HepG2 (cell line): Measurements from ENCODE around the gene ATP13A4. TPM values are rescaled to one million over a fixed set of nuclear protein-coding genes. Genes with fewer than 3 reads are reported as not detected.

Experiments used
- BORCS8-MEF2B ChIP-seq: sonication (generic); formaldehyde crosslinking; IDR thresholded peaks from 2 replicates; pipeline ENCODE4 v1.8.0; 2022; ENCODE audit warnings: mild to moderate bottlenecking, missing genetic modification reagents
- GTF3A ChIP-seq: sonication (generic); formaldehyde crosslinking; conservative IDR thresholded peaks from 2 replicates; pipeline ENCODE4 v1.4.0; 2020; ENCODE audit warnings: mild to moderate bottlenecking, missing genetic modification reagents
- IKZF1 ChIP-seq: fragments of 450-650 bp; IDR thresholded peaks from 2 replicates; pipeline ENCODE4 v1.7.1; 2016
- JARID2 ChIP-seq: sonication (generic); formaldehyde crosslinking; IDR thresholded peaks from 2 replicates; pipeline ENCODE4 v1.8.1; 2023; ENCODE audit warnings: missing genetic modification reagents, inconsistent platforms; ENCODE audit not compliant: insufficient replicate concordance
- KLF16 ChIP-seq, 2 experiments: sonication (generic) in 1 of 2; formaldehyde crosslinking in 1 of 2; IDR thresholded peaks; 2 replicates each; pipeline versions ENCODE4 v1.6.1 to v1.8.0; 2016 to 2023; ENCODE audit warnings: missing genetic modification reagents in 2 of 2, missing compliant biosample characterization in 1 of 2
- LCORL ChIP-seq, 2 experiments: fragments of 450-650 bp in 1 of 2; sonication (generic) in 1 of 2; formaldehyde crosslinking in 1 of 2; IDR thresholded peaks; 2 replicates each; pipeline versions ENCODE4 v1.5.0 to v1.6.1; 2017 to 2020; ENCODE audit warnings: antibody characterized with exemption in 1 of 2, missing genetic modification reagents in 1 of 2
- NFE2 ChIP-seq: sonication (generic); formaldehyde crosslinking; IDR thresholded peaks from 2 replicates; pipeline ENCODE4 v1.4.0; 2020; ENCODE audit warnings: missing genetic modification reagents
- NR2F6 ChIP-seq, 2 experiments: IDR thresholded peaks; 2 replicates each; pipeline ENCODE4 v1.6.1; 2016; ENCODE audit warnings: antibody characterized with exemption in 1 of 2, mild to moderate bottlenecking in 1 of 2
- POLR2AphosphoS2 ChIP-seq: IDR thresholded peaks from 2 replicates; pipeline ENCODE4 v1.6.1; 2011; ENCODE audit warnings: low read depth, low read length, improper control_type of control experiment
- RAD51 ChIP-seq: fragments of 450-650 bp; IDR thresholded peaks from 2 replicates; pipeline ENCODE4 v1.6.1; 2016; ENCODE audit warnings: borderline replicate concordance
- RARG ChIP-seq: sonication (generic); formaldehyde crosslinking; IDR thresholded peaks from 2 replicates; pipeline ENCODE4 v1.4.0; 2020; ENCODE audit warnings: low read depth, mild to moderate bottlenecking, missing genetic modification reagents
- SIX1 ChIP-seq: sonication (generic); formaldehyde crosslinking; IDR thresholded peaks from 2 replicates; pipeline ENCODE4 v1.4.0; 2020; ENCODE audit warnings: missing genetic modification reagents, borderline replicate concordance
- SMYD3 ChIP-seq: sonication (generic); formaldehyde crosslinking; IDR thresholded peaks from 2 replicates; pipeline ENCODE4 v1.8.1; 2023; ENCODE audit warnings: mild to moderate bottlenecking, missing genetic modification reagents
- TAF1 ChIP-seq: sonication (generic); formaldehyde crosslinking; IDR thresholded peaks from 2 replicates; pipeline ENCODE4 v1.4.0; 2020; ENCODE audit warnings: missing genetic modification reagents
- YEATS2 ChIP-seq: sonication (generic); formaldehyde crosslinking; IDR thresholded peaks from 2 replicates; pipeline ENCODE4 v1.4.0; 2020; ENCODE audit warnings: missing genetic modification reagents, borderline replicate concordance
- ZC3H4 ChIP-seq: sonication (generic); formaldehyde crosslinking; IDR thresholded peaks from 2 replicates; pipeline ENCODE4 v1.4.0; 2020; ENCODE audit warnings: missing genetic modification reagents, borderline replicate concordance
- ZEB1 ChIP-seq: IDR thresholded peaks from 2 replicates; pipeline ENCODE4 v1.6.1; 2012; ENCODE audit warnings: mild to moderate bottlenecking, low read depth, inconsistent platforms; ENCODE audit not compliant: insufficient replicate concordance
- ZKSCAN8 ChIP-seq: IDR thresholded peaks from 2 replicates; pipeline ENCODE4 v1.6.1; 2016; ENCODE audit warnings: borderline replicate concordance, missing genetic modification reagents, missing compliant biosample characterization
- ZNF160 ChIP-seq: sonication (generic); formaldehyde crosslinking; IDR thresholded peaks from 2 replicates; pipeline ENCODE4 v1.8.0; 2022; ENCODE audit warnings: mild to moderate bottlenecking, inconsistent platforms, missing genetic modification reagents
- ZNF264 ChIP-seq: sonication (generic); formaldehyde crosslinking; IDR thresholded peaks from 2 replicates; pipeline ENCODE4 v1.4.0; 2020; ENCODE audit warnings: missing genetic modification reagents
- ZNF350 ChIP-seq: sonication (generic); formaldehyde crosslinking; IDR thresholded peaks from 2 replicates; pipeline ENCODE4 v1.4.0; 2020; ENCODE audit warnings: mild to moderate bottlenecking, low read depth, missing genetic modification reagents, borderline replicate concordance
- ZNF558 ChIP-seq: sonication (generic); formaldehyde crosslinking; IDR thresholded peaks from 2 replicates; pipeline ENCODE4 v1.9.0; 2022; ENCODE audit warnings: mild to moderate bottlenecking, missing genetic modification reagents, borderline replicate concordance
- ZNF572 ChIP-seq: sonication (generic); formaldehyde crosslinking; IDR thresholded peaks from 2 replicates; pipeline ENCODE4 v1.5.1; 2020; ENCODE audit warnings: mild to moderate bottlenecking, missing genetic modification reagents
- ZNF772 ChIP-seq: sonication (generic); formaldehyde crosslinking; IDR thresholded peaks from 2 replicates; pipeline ENCODE4 v1.5.0; 2020; ENCODE audit warnings: mild to moderate bottlenecking, missing genetic modification reagents
- polyA plus RNA-seq, 8 experiments: library from polyadenylated mRNA; depleted of rRNA in 3 of 8; stranded (reverse) in 7 of 8; unstranded in 1 of 8; fragments of >200 nt; fragmentation: Illumina TruSeq in 4 of 8; extraction: Trizol in 4 of 8; gene quantifications; 2 replicates each; pipeline versions ENCODE4 v1.2.1 to v1.2.3, GENCODE V29; 2011 to 2016; ENCODE audit warnings: low read depth in 4 of 8, missing spikeins in 1 of 8, mixed read lengths in 1 of 8; ENCODE audit not compliant: insufficient read depth in 1 of 8
- total RNA-seq, 5 experiments: library from RNA; depleted of rRNA; stranded (reverse); fragments of >200 nt; fragmentation: Illumina TruSeq; extraction: Trizol; gene quantifications; 2 replicates each; pipeline ENCODE4 v1.2.3, GENCODE V29; 2016; ENCODE audit warnings: low read depth in 1 of 5
- TF ChIP-seq, protein P1 (sequence below): sonication (generic); formaldehyde crosslinking; IDR thresholded peaks from 2 replicates; pipeline ENCODE4 v1.4.0; 2020; ENCODE audit warnings: missing genetic modification reagents
- TF ChIP-seq, protein P2 (sequence below): sonication (generic); formaldehyde crosslinking; IDR thresholded peaks from 2 replicates; pipeline ENCODE4 v1.8.1; 2023; ENCODE audit warnings: mild to moderate bottlenecking, missing genetic modification reagents, borderline replicate concordance
- TF ChIP-seq, protein P3 (sequence below): sonication (generic); formaldehyde crosslinking; IDR thresholded peaks from 2 replicates; pipeline ENCODE4 v1.5.0; 2020; ENCODE audit warnings: mild to moderate bottlenecking, missing genetic modification reagents
- TF ChIP-seq, protein P4 (sequence below): sonication (generic); formaldehyde crosslinking; IDR thresholded peaks from 2 replicates; pipeline ENCODE4 v1.8.0; 2022; ENCODE audit warnings: missing genetic modification reagents, mild to moderate bottlenecking, borderline replicate concordance

ATP13A4 gene
- total and polyA plus RNA-seq, 2 of the 13 experiments (the other 11 are each of a cell fraction or from before 2014, with no cell fraction given): 0.01 to 0.07 TPM

DNA sequence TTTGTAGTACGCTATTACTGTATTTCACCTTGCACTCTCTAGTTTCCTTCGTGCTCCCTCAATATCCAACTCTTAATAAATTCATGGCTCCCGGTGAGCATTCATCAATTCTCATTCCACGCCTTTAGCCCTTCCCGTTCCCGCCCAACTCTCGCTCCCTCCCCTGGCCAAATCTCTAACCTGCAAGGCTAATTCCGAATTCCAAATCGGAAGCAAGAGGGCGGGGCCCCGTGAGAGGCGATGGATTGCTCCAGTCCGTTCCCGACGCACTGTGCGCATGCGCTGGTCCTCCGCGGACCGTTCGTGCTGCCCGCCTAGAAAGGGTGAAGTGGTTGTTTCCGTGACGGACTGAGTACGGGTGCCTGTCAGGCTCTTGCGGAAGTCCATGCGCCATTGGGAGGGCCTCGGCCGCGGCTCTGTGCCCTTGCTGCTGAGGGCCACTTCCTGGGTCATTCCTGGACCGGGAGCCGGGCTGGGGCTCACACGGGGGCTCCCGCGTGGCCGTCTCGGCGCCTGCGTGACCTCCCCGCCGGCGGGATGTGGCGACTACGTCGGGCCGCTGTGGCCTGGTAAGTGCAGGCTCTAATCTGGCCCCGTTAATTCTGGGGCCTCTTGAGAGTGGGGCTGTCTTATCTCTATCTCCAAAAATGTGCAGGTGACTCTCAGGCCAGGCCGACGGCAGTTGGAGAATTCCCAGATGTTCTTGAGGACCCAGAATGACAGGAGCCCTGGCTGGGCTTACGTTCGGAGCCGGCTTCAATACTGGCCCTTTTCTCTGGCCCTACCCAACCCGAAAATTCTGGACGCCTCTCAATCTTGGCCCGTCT lies 38.4 kb upstream of the ATP13A4 start, which contains the start of gene OPA1 (continued):
- TF ChIP-seq TAF1 (CRISPR knock-in tag) (peak; percentile 86), LCORL (IDR thresholded peaks at IDR 0.05) (no peak), LCORL (CRISPR knock-in tag; IDR thresholded peaks at IDR 0.05) (peak; percentile 93), ZNF572 (no peak), ZC3H4 (no peak), GTF3A (no peak), IKZF1 (no peak), ZNF558 (CRISPR knock-in tag) (peak; percentile 65; the same call in 1 of the 2 replicates), NFE2 (CRISPR knock-in tag) (no peak), RARG (no peak), BORCS8-MEF2B (CRISPR knock-in tag) (peak; percentile 96), POLR2AphosphoS2 (no peak), SMYD3 (CRISPR knock-in tag) (0 out of 2 replicates have a peak, but pooled peaks have one; percentile 69), KLF16 (CRISPR knock-in tag; IDR thresholded peaks at IDR 0.05) (peak; percentile 79 to 99; a peak in 3 of 4 replicates), ZKSCAN8 (peak; percentile 93), NR2F6 (IDR thresholded peaks at IDR 0.05) (peak; percentile 41; the same call in 1 of the 2 replicates), NR2F6 (CRISPR knock-in tag; IDR thresholded peaks at IDR 0.05) (peak; percentile 77), ZNF160 (CRISPR knock-in tag) (peak; percentile 79), JARID2 (CRISPR knock-in tag) (peak; percentile 98), ZNF264 (CRISPR knock-in tag) (peak; percentile 93), YEATS2 (CRISPR knock-in tag) (peak; percentile 99), RAD51 (no peak), SIX1 (peak; percentile 65; the same call in 1 of the 2 replicates), ZNF350 (CRISPR knock-in tag) (peak; percentile 97), ZEB1 (peak; percentile 50), ZNF772 (CRISPR knock-in tag) (peak; percentile 75; the same call in 1 of the 2 replicates)
- TF ChIP-seq, protein P1, sequence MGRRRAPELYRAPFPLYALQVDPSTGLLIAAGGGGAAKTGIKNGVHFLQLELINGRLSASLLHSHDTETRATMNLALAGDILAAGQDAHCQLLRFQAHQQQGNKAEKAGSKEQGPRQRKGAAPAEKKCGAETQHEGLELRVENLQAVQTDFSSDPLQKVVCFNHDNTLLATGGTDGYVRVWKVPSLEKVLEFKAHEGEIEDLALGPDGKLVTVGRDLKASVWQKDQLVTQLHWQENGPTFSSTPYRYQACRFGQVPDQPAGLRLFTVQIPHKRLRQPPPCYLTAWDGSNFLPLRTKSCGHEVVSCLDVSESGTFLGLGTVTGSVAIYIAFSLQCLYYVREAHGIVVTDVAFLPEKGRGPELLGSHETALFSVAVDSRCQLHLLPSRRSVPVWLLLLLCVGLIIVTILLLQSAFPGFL (CRISPR knock-in tag): no peak
- TF ChIP-seq, protein P2, sequence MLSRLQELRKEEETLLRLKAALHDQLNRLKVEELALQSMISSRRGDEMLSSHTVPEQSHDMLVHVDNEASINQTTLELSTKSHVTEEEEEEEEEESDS (CRISPR knock-in tag): no peak; the same call in 1 of the 2 replicates
- TF ChIP-seq, protein P3, sequence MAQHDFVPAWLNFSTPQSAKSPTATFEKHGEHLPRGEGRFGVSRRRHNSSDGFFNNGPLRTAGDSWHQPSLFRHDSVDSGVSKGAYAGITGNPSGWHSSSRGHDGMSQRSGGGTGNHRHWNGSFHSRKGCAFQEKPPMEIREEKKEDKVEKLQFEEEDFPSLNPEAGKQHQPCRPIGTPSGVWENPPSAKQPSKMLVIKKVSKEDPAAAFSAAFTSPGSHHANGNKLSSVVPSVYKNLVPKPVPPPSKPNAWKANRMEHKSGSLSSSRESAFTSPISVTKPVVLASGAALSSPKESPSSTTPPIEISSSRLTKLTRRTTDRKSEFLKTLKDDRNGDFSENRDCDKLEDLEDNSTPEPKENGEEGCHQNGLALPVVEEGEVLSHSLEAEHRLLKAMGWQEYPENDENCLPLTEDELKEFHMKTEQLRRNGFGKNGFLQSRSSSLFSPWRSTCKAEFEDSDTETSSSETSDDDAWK (CRISPR knock-in tag): no peak
- TF ChIP-seq, protein P4, sequence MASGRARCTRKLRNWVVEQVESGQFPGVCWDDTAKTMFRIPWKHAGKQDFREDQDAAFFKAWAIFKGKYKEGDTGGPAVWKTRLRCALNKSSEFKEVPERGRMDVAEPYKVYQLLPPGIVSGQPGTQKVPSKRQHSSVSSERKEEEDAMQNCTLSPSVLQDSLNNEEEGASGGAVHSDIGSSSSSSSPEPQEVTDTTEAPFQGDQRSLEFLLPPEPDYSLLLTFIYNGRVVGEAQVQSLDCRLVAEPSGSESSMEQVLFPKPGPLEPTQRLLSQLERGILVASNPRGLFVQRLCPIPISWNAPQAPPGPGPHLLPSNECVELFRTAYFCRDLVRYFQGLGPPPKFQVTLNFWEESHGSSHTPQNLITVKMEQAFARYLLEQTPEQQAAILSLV (CRISPR knock-in tag): peak; percentile 96
